HG03469 (cell line): ENCODE data around the gene HDAC10.

Experiments used
- ATAC-seq: cut with Tn5 transposase; IDR thresholded peaks from one replicate; pipeline ENCODE4 v1.9.1; 2021; ENCODE audit warnings: mild to moderate bottlenecking, moderate library complexity, moderate number of reproducible peaks; ENCODE audit not compliant: unreplicated experiment

The HDAC10 gene

DNA sequence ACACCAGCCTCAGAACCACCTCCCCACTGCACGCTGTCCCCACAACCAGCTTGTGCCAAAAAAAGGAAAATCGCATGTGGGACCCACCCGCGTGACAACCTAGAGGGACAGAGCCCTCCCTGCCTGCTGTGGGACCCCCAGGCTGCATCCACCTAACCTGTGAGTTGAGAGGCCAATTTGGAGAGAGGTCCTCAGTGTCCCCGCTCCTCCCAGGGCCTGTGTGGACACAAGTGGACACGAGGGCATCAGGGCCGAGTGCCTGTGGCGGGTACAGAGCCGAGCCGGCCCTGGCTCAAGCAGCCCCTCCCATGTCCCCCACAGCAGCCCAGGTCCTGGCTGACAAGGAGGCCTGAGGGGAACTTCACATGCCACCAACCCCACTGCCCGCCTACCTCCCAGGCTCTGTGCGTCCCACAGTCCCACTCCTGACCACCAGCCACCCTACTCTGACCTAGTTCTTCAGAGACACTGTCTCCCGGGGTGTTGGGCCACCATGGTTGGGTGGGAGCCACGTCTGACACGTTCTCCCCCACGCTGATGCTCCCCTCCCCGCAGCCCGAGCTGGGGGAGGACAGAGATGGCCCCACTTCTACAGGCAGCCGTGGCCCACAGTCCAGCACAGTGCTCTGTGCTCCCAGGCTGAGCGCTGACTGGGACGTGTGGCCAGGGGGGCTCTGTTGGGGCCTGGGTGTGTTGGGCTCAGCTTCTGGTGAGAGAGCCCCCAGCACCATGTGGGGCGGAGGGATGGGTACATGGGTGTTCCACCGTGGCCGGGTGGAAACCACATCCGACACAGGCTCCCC, 31.1 kb downstream of the HDAC10 start:
- no peak for ATAC-seq

DNA sequence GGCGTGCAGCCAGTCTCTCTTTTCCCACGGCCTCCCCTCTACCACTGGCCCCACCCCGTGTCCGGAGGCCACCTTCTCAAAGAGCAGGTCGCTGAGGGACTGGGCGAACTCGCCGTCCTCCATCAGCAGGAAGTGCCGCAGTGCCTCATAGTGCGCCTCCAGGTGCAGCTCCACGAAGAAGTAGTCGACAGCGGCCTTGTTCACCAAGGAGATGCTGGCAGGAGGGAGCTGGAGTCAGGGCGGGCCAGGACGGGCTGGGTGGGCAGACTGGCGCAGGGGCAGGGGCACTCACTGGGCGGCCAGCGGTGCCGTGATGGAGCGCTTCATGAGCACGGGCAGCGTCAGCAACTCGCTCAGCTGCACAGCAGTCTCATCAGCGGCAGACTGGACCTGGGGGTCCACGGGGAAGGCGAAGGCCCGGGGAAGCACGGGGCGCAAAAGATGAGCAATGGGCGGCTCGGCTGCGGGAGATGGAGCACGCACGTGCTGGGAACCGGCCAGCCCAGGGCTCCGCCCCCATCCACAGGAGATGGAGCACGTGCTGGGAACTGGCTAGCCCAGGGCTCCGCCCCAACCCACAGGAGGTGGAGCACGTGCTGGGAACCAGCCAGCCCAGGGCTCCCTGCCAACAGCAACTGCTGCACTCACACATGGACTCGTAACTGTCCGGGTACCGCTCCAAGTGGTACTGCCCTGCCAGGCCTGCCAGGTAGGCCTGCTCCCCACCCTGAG, 31.9 kb downstream of the HDAC10 start:
- ATAC-seq = no peak

DNA sequence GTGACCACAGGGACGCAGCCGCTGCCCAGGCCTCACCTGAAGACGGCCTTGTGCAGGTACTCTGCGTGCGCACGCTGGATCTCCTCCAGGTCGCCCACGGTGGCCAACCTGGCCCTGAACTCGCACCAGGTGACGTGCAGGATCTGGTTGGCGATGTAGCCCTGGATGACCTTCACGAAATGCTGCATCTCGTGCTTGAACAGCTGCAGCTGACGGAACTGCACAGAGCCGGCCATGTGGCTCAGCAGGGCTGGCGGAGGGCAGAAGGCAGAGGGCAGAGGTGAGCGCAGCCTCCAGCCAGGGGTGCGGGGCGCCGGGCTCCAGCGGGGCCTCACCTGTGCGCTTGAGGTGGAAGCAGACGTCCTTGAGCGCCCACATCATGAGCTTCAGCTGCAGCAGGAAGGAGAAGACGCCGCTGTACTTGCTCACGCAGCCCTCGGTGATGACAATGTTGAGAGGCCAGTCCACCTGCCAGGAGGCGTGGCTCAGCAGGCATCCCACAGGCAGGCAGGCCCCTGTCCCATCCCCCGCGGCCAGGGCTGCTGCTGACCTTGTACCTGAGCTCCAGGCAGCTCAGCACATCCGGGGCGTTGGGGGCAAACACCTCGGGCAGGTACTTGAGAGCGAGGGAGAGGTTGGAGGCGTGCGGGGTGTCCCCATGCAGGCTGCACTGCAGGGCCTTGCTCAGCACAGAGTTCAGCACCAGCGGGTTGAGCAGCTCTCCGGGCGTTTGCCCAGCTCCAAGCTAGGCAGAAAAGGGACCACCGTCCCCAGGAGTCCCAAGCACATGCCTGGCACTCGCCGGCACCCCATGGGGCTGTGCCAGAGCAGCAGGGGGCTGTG, 32.7 kb downstream of the HDAC10 start:
- ATAC-seq = no peak

DNA sequence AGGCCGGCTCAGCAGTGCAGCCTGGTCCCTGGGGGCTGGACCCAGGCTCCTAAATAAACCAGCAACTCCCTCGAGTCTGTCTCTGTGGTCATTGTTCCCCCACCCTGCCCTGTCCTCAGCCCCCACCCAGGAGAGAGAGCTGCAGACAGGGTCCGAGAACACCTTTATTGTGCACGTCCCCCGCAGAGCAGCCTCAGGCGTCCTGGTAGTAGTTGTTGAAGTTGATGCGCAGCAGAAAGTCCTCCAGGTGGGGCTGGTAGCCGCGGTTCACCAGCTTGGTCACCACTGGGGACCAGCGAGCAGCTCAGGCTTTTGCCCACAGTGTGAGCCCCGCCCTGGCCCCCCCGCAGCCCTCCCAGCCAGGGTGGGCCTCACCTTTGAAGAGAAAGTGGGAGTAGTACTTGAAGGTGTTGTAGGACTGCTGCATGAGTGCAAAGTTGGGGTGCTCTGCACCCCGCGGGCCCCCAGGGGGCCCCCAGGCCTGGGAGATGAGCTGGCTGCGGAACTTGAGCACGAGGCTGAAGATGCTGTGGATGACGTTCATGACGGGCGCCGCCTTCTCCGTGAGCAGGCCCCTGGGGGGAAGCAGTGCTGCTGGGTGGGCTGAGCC, 33.4 kb downstream of the HDAC10 start:
- ATAC-seq = no peak

- ATAC-seq = no peak
These were observed 34.2 kb downstream of the HDAC10 start for GRCh38 chr22:50216684-50217520.

- no peak for ATAC-seq
These were observed 34.9 kb downstream of the HDAC10 start for GRCh38 chr22:50216055-50216683.

DNA sequence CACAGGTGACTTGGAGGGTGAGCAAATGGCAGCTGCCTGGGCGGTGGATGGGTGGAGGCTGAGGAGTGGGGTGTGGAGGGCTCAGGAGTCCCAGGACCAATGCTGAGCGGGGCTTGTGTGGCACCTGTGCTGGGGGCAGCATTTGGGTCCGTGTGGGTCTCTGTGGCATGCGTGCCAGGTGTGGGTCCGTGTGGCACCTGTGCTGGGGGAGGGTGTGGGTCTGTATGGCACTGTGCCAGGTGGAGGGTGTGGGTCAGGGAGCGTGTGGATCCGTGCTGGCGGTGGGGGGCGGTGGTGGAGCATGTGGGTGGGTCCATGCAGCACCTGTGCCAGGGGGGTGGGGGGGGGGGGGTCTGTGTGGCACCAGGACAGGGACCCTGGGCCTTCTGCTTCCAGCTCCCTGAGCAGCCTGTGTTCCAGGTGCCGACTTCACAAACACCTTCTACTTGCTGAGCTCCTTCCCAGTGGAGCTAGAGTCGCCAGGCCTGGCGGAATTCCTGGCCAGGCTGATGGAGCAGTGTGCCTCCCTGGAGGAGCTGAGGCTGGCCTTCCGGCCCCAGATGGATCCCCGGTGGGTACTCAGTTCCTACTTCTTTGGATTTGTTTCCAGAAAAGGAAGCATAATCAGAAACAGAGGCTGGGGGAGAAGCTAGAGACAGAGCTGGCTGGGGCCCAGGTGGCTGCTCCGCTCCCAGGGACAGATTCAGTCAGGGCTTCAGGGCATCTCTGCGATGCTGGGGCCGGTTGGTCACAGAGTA, 35.6 kb downstream of the HDAC10 start:
- ATAC-seq = no peak

- ATAC-seq = no peak
These were observed 37.8 kb downstream of the HDAC10 start for GRCh38 chr22:50213263-50213662.

- ATAC-seq = no peak
These were observed 39.9 kb downstream of the HDAC10 start for GRCh38 chr22:50211147-50211546.

GRCh38 chr22:50210378-50211139, 40.5 kb downstream of the HDAC10 start:
- no peak for ATAC-seq

- no peak for ATAC-seq
These were observed 41.2 kb downstream of the HDAC10 start for GRCh38 chr22:50209893-50210292.

GRCh38 chr22:50208939-50209892, 41.8 kb downstream of the HDAC10 start:
- ATAC-seq = no peak

- ATAC-seq = no peak
These were observed 42.6 kb downstream of the HDAC10 start for GRCh38 chr22:50208430-50208938.

DNA sequence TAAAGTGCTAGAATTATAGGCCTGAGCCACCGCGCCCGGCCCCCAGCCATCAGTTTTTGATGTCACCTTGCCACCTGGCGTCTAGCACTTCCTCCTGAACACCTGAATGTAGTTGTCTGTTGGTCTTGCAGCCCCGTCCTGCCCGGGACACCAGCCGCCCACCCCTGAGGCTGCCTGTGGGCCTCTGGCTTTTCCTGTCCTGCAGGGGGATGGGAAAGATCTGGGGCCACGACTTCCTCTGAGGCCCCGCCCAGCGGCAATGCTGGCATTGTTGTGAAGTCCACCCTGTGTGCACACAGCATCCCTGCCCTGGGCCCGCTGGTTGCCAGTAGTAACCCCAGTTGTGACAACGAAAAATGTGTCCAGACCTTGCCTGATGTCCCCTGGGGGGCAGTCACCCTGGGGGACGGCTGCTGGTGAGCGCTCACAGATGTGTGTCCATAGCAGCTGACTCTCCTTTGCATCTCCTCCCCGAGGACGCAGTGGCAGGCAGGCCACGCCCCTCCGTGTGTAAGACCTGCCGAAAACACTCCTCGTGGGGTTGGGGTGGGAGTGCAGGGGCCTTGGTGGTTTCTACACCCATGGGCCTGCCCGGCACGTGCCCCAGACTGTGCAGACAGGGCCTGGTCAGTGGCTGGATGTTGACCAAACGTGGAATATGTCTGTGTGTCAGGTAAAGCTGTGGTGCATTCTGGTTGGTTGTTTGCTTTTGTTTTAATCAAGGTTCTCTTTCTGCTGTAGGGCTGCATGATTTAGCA, 43.5 kb downstream of the HDAC10 start:
- ATAC-seq = no peak

DNA sequence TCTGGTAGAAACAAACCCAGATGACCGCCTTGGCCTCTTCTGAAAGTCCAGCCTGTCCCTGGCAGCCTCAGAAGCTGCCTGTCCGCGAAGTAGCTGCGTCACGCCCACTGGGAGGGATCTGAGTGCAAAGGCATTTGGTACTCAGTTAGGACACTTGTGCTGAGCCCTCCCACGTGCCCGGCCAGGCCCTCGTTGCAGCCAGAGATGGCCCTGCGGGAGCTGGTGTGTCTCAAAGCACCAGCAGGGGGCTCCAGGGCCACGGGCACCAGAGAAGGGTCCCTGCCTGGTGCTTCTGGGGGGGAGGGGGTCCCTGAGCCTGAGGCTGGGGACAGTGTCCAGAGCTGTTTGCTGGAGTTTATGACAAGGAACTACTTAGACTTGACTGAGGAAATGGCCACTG, 44.5 kb downstream of the HDAC10 start:
- ATAC-seq = no peak
